H9 (cell line): ENCODE measurements around the gene C11orf91. TPM values are rescaled to one million over a fixed set of nuclear protein-coding genes. Genes with fewer than 3 reads are reported as not detected.
"Not testable (repeated sequence)": the region's sequence is repeated elsewhere in the genome, so short reads cannot be mapped to it uniquely, and the experiment has no call there.

Source experiments
- DNase-seq: peaks from one replicate; pipeline ENCODE4 v3.0.0-alpha.2; 2017
- H2AFZ ChIP-seq: one replicate; pipeline ENCODE4 v1.6.1; 2013; ENCODE audit warnings: mild to moderate bottlenecking, low read length, control low read depth, moderate library complexity
- H2AK5ac ChIP-seq: 2 replicates; pipeline ENCODE4 v1.6.1; 2013; ENCODE audit warnings: low read length, control low read depth, mixed read lengths; ENCODE audit not compliant: insufficient read length
- H2BK120ac ChIP-seq: one replicate; pipeline ENCODE4 v1.6.1; 2013; ENCODE audit warnings: low read depth, mild to moderate bottlenecking, low read length, control low read depth, inconsistent platforms; ENCODE audit not compliant: poor library complexity, severe bottlenecking
- H2BK12ac ChIP-seq: 2 replicates; pipeline ENCODE4 v1.6.1; 2013; ENCODE audit warnings: low read length, control low read depth, mixed read lengths, low read depth; ENCODE audit not compliant: insufficient read length
- H2BK15ac ChIP-seq: 2 replicates; pipeline ENCODE4 v1.6.1; 2013; ENCODE audit warnings: low read depth, low read length, control low read depth
- H2BK20ac ChIP-seq: one replicate; pipeline ENCODE4 v1.6.1; 2013; ENCODE audit warnings: low read depth, mild to moderate bottlenecking, low read length, control low read depth, inconsistent platforms; ENCODE audit not compliant: poor library complexity, severe bottlenecking
- H2BK5ac ChIP-seq: 2 replicates; pipeline ENCODE4 v1.6.1; 2013; ENCODE audit warnings: low read length, control low read depth, mixed read lengths; ENCODE audit not compliant: insufficient read length
- H3K14ac ChIP-seq: 2 replicates; pipeline ENCODE4 v1.6.1; 2013; ENCODE audit warnings: low read length, control low read depth; ENCODE audit not compliant: insufficient read depth
- H3K18ac ChIP-seq: 2 replicates; pipeline ENCODE4 v1.6.1; 2013; ENCODE audit warnings: low read depth, mild to moderate bottlenecking, mixed read lengths, low read length, control low read depth; ENCODE audit not compliant: insufficient read length
- H3K23ac ChIP-seq: 2 replicates; pipeline ENCODE4 v1.6.1; 2013; ENCODE audit warnings: low read length, control low read depth, mixed read lengths, low read depth; ENCODE audit not compliant: insufficient read length
- H3K23me2 ChIP-seq: 2 replicates; pipeline ENCODE4 v1.6.1; 2013; ENCODE audit warnings: low read depth, mild to moderate bottlenecking, mixed read lengths, low read length, control low read depth; ENCODE audit not compliant: insufficient read length, poor library complexity, severe bottlenecking
- H3K27ac ChIP-seq: 2 replicates; pipeline ENCODE4 v1.5.1; 2013; ENCODE audit warnings: low read length, control low read depth, mixed read lengths, low read depth; ENCODE audit not compliant: insufficient read length
- H3K27me3 ChIP-seq: 2 replicates; pipeline ENCODE4 v1.6.1; 2013; ENCODE audit warnings: low read length, control low read depth, inconsistent platforms; ENCODE audit not compliant: insufficient read depth
- H3K4ac ChIP-seq: 2 replicates; pipeline ENCODE4 v1.6.1; 2013; ENCODE audit warnings: low read depth, mild to moderate bottlenecking, control low read depth, inconsistent platforms, low read length, moderate library complexity
- H3K4me1 ChIP-seq: 2 replicates; pipeline ENCODE4 v1.6.1; 2013; ENCODE audit warnings: low read length, control low read depth, inconsistent platforms; ENCODE audit not compliant: insufficient read depth
- H3K4me2 ChIP-seq: 2 replicates; pipeline ENCODE4 v1.6.1; 2013; ENCODE audit warnings: low read length, control low read depth, mixed read lengths; ENCODE audit not compliant: insufficient read length, insufficient read depth
- H3K56ac ChIP-seq: 2 replicates; pipeline ENCODE4 v1.6.1; 2013; ENCODE audit warnings: low read depth, mild to moderate bottlenecking, mixed read lengths, low read length, control low read depth; ENCODE audit not compliant: insufficient read length
- H3K79me1 ChIP-seq: 2 replicates; pipeline ENCODE4 v1.6.1; 2013; ENCODE audit warnings: low read depth, mild to moderate bottlenecking, moderate library complexity, low read length, control low read depth, inconsistent platforms; ENCODE audit not compliant: insufficient read depth, poor library complexity, severe bottlenecking
- H3K79me2 ChIP-seq: 2 replicates; pipeline ENCODE4 v1.6.1; 2013; ENCODE audit warnings: low read length, control low read depth, inconsistent platforms; ENCODE audit not compliant: insufficient read depth
- H3K9ac ChIP-seq: 2 replicates; pipeline ENCODE4 v1.6.1; 2013; ENCODE audit warnings: low read length, control low read depth, mixed read lengths; ENCODE audit not compliant: insufficient read length; ENCODE audit errors: extremely low read depth
- H3K9me3 ChIP-seq: one replicate; pipeline ENCODE4 v1.6.1; 2013; ENCODE audit warnings: low read depth, low read length, inconsistent platforms; ENCODE audit not compliant: control insufficient read depth
- H3T11ph ChIP-seq: one replicate; pipeline ENCODE4 v1.6.1; 2013; ENCODE audit warnings: mild to moderate bottlenecking, low read length, control low read depth, inconsistent platforms
- H4K20me1 ChIP-seq: one replicate; pipeline ENCODE4 v1.6.1; 2013; ENCODE audit not compliant: control insufficient read depth, insufficient read length, insufficient read depth
- H4K5ac ChIP-seq: 2 replicates; pipeline ENCODE4 v1.6.1; 2013; ENCODE audit warnings: low read depth, mild to moderate bottlenecking, mixed read lengths, low read length, control low read depth; ENCODE audit not compliant: insufficient read length
- H4K8ac ChIP-seq: replicated peaks from 2 replicates; pipeline ENCODE4 v1.6.1; 2013; ENCODE audit warnings: low read length, control low read depth, mixed read lengths, low read depth; ENCODE audit not compliant: insufficient read length
- H4K91ac ChIP-seq: 2 replicates; pipeline ENCODE4 v1.6.1; 2013; ENCODE audit warnings: low read depth, mild to moderate bottlenecking, moderate library complexity, mixed read lengths, low read length, control low read depth; ENCODE audit not compliant: insufficient read length
- H3K27ac Mint-ChIP-seq, 3 experiments: 2 replicates in 2 of 3; 3 replicates in 1 of 3; pipeline ENCODE4 v1.8.0; 2020 to 2021; ENCODE audit warnings: mixed read lengths in 3 of 3, mild to moderate bottlenecking in 1 of 3, moderate library complexity in 1 of 3
- H3K27me3 Mint-ChIP-seq: 2 replicates; pipeline ENCODE4 v1.8.0; 2021; ENCODE audit warnings: low read depth, mild to moderate bottlenecking, moderate library complexity, mixed read lengths
- H3K36me3 Mint-ChIP-seq, 3 experiments: 2 replicates in 2 of 3; 3 replicates in 1 of 3; pipeline ENCODE4 v1.8.0; 2020 to 2021; ENCODE audit warnings: low read depth in 3 of 3, mixed read lengths in 3 of 3; ENCODE audit not compliant: insufficient read depth in 1 of 3
- H3K4me1 Mint-ChIP-seq, 2 experiments: 2 replicates each; pipeline ENCODE4 v1.8.0; 2020; ENCODE audit warnings: mixed read lengths in 2 of 2
- H3K4me3 Mint-ChIP-seq, 2 experiments: 2 replicates in 1 of 2; 3 replicates in 1 of 2; pipeline ENCODE4 v1.8.0; 2020 to 2021; ENCODE audit warnings: mild to moderate bottlenecking in 2 of 2, mixed read lengths in 2 of 2, moderate library complexity in 1 of 2
- H3K9me3 Mint-ChIP-seq, 2 experiments: 2 replicates in 1 of 2; 3 replicates in 1 of 2; pipeline ENCODE4 v1.8.0; 2020; ENCODE audit warnings: mild to moderate bottlenecking in 2 of 2, mixed read lengths in 2 of 2, moderate library complexity in 1 of 2
- WGBS: extraction: QIAGEN DNeasy Blood & Tissue Kit; methylation state at CpG from one replicate; pipeline ENCODE4 v1.1.7; 2013; ENCODE audit warnings: missing lambda C conversion rate, low lambda C conversion rate, mixed read lengths; ENCODE audit not compliant: insufficient read length; ENCODE audit errors: extremely low coverage; 5-methylcytosine and 5-hydroxymethylcytosine counted together
- total RNA-seq: library from RNA; stranded (reverse); gene quantifications from 2 replicates; pipeline ENCODE4 v1.2.1, GENCODE V29; 2021
- TF ChIP-seq, protein P1 (sequence below): fragments of 200-600 bp; sonication (generic); conservative IDR thresholded peaks from 3 replicates; pipeline ENCODE4 v1.8.0; 2021; ENCODE audit warnings: antibody characterized with exemption, mild to moderate bottlenecking

The C11orf91 gene
- total RNA-seq, 1 experiment from 2014 or later, result not detected

- no peaks in the 10 kb centered on the region for H3K79me1 ChIP-seq
- no peak overlapping the region for H3K56ac ChIP-seq
- H4K8ac ChIP-seq, result no peak overlapping the region
- no peaks in the 10 kb centered on the region for H3K27me3 ChIP-seq
- no peak overlapping the region for H2AFZ ChIP-seq
- no peak overlapping the region for H2AK5ac ChIP-seq
- H2BK120ac ChIP-seq, result no peak overlapping the region
- H3K9ac ChIP-seq, result no peak overlapping the region
- Mint-ChIP-seq H3K36me3 (peaks cover 3 to 14% (median 8%) of the 10 kb centered on the region in 3 experiments), H3K27ac (no peak overlapping the region), H3K27me3 (no peaks in the 10 kb centered on the region), H3K4me1 (peaks cover 32 to 33% of the 10 kb centered on the region in 2 experiments), H3K4me3 (no peak overlapping the region), H3K9me3 (peaks cover 10 to 11% of the 10 kb centered on the region in 2 experiments; a peak in 4 of 5 replicates)
- H3K4me1 ChIP-seq, result peaks cover 3% of the 10 kb centered on the region; the same call in 1 of the 2 replicates
- H3K23ac ChIP-seq, result no peak overlapping the region
- no peaks in the 10 kb centered on the region for H4K20me1 ChIP-seq
- no peaks in the 10 kb centered on the region for H3K9me3 ChIP-seq
- TF ChIP-seq, protein P1, sequence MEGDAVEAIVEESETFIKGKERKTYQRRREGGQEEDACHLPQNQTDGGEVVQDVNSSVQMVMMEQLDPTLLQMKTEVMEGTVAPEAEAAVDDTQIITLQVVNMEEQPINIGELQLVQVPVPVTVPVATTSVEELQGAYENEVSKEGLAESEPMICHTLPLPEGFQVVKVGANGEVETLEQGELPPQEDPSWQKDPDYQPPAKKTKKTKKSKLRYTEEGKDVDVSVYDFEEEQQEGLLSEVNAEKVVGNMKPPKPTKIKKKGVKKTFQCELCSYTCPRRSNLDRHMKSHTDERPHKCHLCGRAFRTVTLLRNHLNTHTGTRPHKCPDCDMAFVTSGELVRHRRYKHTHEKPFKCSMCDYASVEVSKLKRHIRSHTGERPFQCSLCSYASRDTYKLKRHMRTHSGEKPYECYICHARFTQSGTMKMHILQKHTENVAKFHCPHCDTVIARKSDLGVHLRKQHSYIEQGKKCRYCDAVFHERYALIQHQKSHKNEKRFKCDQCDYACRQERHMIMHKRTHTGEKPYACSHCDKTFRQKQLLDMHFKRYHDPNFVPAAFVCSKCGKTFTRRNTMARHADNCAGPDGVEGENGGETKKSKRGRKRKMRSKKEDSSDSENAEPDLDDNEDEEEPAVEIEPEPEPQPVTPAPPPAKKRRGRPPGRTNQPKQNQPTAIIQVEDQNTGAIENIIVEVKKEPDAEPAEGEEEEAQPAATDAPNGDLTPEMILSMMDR, result no peak
- DNase-seq, result no peak
- H3K14ac ChIP-seq, result no peak overlapping the region
- H3T11ph ChIP-seq, result no peak overlapping the region
- H3K4me2 ChIP-seq, result no peak overlapping the region
- H4K91ac ChIP-seq, result no peak overlapping the region
- H2BK15ac ChIP-seq, result no peak overlapping the region
- no peak overlapping the region for H3K27ac ChIP-seq
- H2BK5ac ChIP-seq, result no peak overlapping the region
- no peaks in the 10 kb centered on the region for H3K23me2 ChIP-seq
- no peak overlapping the region for H3K18ac ChIP-seq
- H4K5ac ChIP-seq, result no peak overlapping the region
- H2BK12ac ChIP-seq, result no peak overlapping the region
- H3K79me2 ChIP-seq, result no peaks in the 10 kb centered on the region
- no peak overlapping the region for H2BK20ac ChIP-seq
- H3K4ac ChIP-seq, result no peak overlapping the region
Observed at GRCh38 chr11:33663121-33663520, 37.5 kb downstream of the C11orf91 start.

GRCh38 chr11:33661526-33661925 lies 39.1 kb downstream of the C11orf91 start:
- H3K14ac ChIP-seq, H3K27ac ChIP-seq, H3K79me2 ChIP-seq, H2BK12ac ChIP-seq, H3K9me3 ChIP-seq, H3T11ph ChIP-seq, H2AK5ac ChIP-seq, DNase-seq, H3K23ac ChIP-seq, H2BK20ac ChIP-seq, H3K4me3 Mint-ChIP-seq, H2BK15ac ChIP-seq, H3K4me1 ChIP-seq, H2BK120ac ChIP-seq, H3K27me3 ChIP-seq, H3K4me2 ChIP-seq, H3K27me3 Mint-ChIP-seq, H3K18ac ChIP-seq, H4K20me1 ChIP-seq, H2AFZ ChIP-seq, H2BK5ac ChIP-seq, H4K91ac ChIP-seq, H3K56ac ChIP-seq, H3K79me1 ChIP-seq, H4K5ac ChIP-seq, H3K23me2 ChIP-seq, H4K8ac ChIP-seq, H3K9ac ChIP-seq, H3K4ac ChIP-seq: not testable (repeated sequence)
- 0 out of 7 replicates have a peak overlapping the region, but pooled peaks of 1 of the 3 experiments have one; percentile 40 for H3K27ac Mint-ChIP-seq
- peaks cover 3 to 14% (median 8%) of the 10 kb centered on the region in 3 experiments for H3K36me3 Mint-ChIP-seq
- H3K4me1 Mint-ChIP-seq, result peaks cover 29 to 30% of the 10 kb centered on the region in 2 experiments
- peaks cover 10 to 11% of the 10 kb centered on the region in 2 experiments; a peak in 4 of 5 replicates for H3K9me3 Mint-ChIP-seq
- no CpG with 5 or more reads among the region's 7 CpGs for WGBS
